HG02623 (cell line): ENCODE measurements around the gene ZBTB17.
"Not testable (repeated sequence)": the region's sequence is repeated elsewhere in the genome, so short reads cannot be mapped to it uniquely, and the experiment has no call there.

ENCODE experiments used
- ATAC-seq: cut with Tn5 transposase; IDR thresholded peaks from one replicate; pipeline ENCODE4 v1.9.1; 2021; ENCODE audit warnings: moderate library complexity; ENCODE audit not compliant: unreplicated experiment

The ZBTB17 gene

GRCh38 chr1:15975805-15976680 lies at the start of gene ZBTB17:
Gene ZBTB17 (minus strand): TSS chr1:15976101. CDS start chr1:15948495, 27,606 bp downstream.
- ATAC-seq, result peak; percentile 70

GRCh38 chr1:16023050-16023653 lies 47.3 kb upstream of the ZBTB17 start:
- ATAC-seq, result no peak

DNA sequence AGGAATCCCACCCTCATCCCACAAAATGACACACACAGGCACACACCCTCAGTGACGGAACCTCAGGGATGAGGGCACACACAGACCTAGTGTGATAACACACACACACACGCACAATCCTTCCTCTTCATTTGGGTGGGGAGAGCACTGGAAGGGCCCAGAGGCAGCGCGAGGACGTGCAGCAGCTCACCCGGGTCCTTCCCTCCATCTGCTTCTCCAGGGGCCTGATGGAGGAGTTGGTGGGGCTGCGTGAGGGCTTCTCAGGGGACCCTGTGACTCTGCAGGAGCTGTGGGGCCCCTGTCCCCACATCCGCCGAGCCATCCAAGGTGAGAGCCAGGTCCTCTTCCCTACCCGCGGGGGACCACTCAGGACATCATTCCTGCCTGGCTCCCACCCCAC lies 46.5 kb upstream of the ZBTB17 start:
- ATAC-seq, result no peak

GRCh38 chr1:16021681-16022080 lies 45.8 kb upstream of the ZBTB17 start, which contains the start of gene CLCNKA:
Gene CLCNKA (plus strand): TSS chr1:16022036. CDS start chr1:16022620, 584 bp downstream.
- ATAC-seq, result no peak

GRCh38 chr1:16020878-16021277 lies 45.0 kb upstream of the ZBTB17 start:
- not testable (repeated sequence) for ATAC-seq

DNA sequence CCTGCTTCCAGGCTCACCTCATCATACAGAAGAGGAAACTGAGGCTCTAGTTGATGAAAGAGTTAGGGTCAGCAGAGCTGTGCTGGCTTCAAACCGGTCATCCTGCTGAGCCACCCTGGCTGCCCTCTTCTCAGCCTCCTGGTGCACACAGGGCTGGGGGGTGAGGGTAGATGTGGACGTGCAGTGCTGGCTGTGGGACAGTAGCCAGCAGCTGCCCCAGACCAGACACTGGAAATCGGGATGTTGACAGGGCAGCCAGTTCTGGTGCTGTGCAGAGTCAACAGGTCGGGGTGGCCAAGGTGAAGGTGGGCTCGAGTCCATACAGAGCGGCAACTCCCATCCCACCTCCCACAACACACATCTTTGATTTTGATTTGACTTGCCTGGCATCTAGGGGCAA lies 44.4 kb upstream of the ZBTB17 start:
- ATAC-seq, result no peak

DNA sequence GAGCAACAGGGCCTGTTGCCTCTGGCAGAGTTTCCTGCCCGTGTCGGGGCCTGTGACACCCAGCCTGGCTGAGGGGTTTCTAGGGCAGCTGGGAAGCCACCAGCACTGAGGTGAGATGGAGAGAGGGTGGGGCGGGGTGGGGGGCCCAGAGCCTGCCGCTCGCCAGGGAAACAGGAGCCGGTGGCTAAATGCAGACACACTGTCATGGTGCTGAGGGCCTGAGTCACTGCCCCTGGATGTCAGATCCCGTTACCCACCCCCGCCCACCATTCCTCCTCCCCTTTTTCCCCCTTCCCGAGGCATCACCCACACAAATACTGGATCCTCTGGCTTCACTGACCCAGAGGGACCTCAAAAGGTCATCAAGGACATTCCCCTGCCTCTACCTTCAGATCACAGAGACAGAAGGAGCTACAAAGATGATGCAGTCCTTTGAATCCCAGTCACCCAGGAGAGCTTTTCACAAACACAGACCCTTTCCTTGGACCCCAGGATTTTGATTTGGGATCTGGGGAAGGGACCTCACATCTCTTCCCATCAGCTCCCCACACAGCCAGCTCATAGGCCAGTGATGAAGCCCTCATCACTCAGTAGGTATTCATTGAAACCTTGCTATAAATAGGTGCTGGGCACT lies 43.9 kb upstream of the ZBTB17 start:
- ATAC-seq, result no peak

GRCh38 chr1:16018749-16019643 lies 43.1 kb upstream of the ZBTB17 start:
- no peak for ATAC-seq

- ATAC-seq, result no peak
These were observed 42.4 kb upstream of the ZBTB17 start for GRCh38 chr1:16018308-16018707.

- ATAC-seq, result no peak
These were observed 41.8 kb upstream of the ZBTB17 start, which contains the start of gene HSPB7 for GRCh38 chr1:16017461-16018303. Gene HSPB7 (minus strand): TSS chr1:16018043. CDS start chr1:16017963, 80 bp downstream.

GRCh38 chr1:16017076-16017460 lies 41.2 kb upstream of the ZBTB17 start:
- ATAC-seq, result no peak

GRCh38 chr1:16015960-16016901 lies 40.3 kb upstream of the ZBTB17 start:
- ATAC-seq, result no peak

DNA sequence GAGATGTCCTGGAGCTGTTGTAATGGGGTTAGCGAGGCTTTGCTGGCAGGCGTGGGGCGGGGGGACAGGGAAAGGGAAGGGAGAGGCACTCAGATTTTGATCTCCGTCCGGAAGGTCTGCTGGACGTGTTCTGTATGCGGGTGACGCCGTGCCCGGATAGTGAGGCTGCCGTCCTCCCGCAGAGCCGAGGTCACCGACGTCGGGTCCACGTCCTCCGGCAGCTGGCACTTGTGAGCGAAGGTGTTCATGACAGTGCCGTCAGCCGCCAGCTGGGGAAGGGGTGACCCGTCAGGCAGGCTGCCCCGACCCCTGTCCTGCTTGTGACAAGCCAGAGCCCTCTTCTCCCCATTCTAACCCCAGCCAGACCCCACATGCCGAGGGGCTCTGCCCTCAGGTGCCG lies 39.6 kb upstream of the ZBTB17 start:
- no peak for ATAC-seq

GRCh38 chr1:16014509-16015482 lies 38.9 kb upstream of the ZBTB17 start:
- no peak for ATAC-seq

DNA sequence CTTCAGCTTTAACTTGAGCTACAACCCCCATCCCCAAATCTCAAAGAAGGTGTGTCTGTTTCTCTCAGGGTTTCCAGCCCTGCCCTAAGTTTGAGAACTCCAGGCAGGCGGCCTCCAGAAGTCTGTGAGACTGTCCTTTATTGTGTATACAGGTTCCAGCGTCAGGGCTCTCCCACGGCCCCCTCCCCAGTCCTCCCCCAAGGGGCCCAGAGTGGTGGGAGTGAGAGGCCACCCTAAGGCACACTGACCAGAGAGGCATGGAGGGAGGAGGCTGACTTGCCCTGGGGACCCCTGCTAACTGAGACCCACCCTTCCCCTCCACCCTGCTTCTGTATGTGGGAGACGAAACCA lies 38.0 kb upstream of the ZBTB17 start:
- ATAC-seq, result no peak

DNA sequence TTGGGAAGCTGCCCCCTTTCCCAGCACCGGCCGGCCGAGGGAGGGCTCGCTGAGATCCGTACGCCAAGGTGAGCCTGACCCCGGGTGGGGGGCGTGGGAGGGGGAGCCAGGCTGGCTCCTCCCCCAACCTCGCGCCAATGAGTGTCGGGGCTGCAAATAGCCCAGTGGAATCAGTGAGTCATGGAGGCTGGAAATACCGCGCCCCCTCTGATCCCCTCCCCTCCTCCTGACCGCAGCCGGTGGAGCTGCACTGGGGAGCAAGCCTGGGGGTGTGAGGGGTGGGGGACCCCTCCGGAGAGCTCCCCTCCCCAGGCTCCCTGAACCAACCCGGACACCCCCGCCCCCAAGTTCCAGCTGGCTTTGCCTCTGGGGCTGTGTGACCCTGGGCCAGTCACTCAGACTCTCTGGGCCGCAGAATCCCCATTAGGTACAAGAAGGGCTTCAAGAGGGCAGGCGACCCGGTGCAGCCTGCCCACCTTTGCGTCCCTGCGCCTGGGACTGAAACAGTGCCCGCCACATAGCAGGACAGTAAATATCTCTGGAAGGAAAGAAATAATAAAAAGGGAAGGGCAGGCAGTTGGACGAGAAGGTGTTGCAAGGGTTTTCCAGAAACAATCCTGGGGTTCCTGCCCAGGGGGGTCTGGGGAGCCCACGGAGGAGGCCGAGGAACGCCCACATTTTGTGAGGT lies 37.5 kb upstream of the ZBTB17 start:
- no peak for ATAC-seq

GRCh38 chr1:16012590-16013219 lies 36.8 kb upstream of the ZBTB17 start:
- no peak for ATAC-seq
